Measurements from ENCODE around the gene SMYD5. TPM values are rescaled to one million over a fixed set of nuclear protein-coding genes. Genes with fewer than 3 reads are reported as not detected.
"Not testable (repeated sequence)": the region's sequence is repeated elsewhere in the genome, so short reads cannot be mapped to it uniquely, and the experiment has no call there.

The SMYD5 gene
- total RNA-seq, 2 donors from 2014 or later: 12.6 to 16.2 TPM

- no peak for DNase-seq (ENCODE audit: low spot score)
- no peak for ATAC-seq (ENCODE audit: insufficient number of reproducible peaks, low FRiP score, low read depth)
- Histone ChIP-seq H3K36me3 (no peaks in the 10 kb centered on the region), H3K27ac (no peak overlapping the region), H3K9me3 (no peaks in the 10 kb centered on the region), H3K4me3 (no peak overlapping the region), H3K27me3 (replicated peaks; ENCODE audit: insufficient read depth) (no peaks in the 10 kb centered on the region), H3K4me1 (ENCODE audit: control insufficient read depth in 1 of 2, low read depth in 2 of 2) (no peaks in the 10 kb centered on the region)
- TF ChIP-seq CTCF (IDR thresholded peaks at IDR 0.05): no peak
Observed at GRCh38 chr2:73262108-73262651, 48.1 kb downstream of the SMYD5 start.

DNA sequence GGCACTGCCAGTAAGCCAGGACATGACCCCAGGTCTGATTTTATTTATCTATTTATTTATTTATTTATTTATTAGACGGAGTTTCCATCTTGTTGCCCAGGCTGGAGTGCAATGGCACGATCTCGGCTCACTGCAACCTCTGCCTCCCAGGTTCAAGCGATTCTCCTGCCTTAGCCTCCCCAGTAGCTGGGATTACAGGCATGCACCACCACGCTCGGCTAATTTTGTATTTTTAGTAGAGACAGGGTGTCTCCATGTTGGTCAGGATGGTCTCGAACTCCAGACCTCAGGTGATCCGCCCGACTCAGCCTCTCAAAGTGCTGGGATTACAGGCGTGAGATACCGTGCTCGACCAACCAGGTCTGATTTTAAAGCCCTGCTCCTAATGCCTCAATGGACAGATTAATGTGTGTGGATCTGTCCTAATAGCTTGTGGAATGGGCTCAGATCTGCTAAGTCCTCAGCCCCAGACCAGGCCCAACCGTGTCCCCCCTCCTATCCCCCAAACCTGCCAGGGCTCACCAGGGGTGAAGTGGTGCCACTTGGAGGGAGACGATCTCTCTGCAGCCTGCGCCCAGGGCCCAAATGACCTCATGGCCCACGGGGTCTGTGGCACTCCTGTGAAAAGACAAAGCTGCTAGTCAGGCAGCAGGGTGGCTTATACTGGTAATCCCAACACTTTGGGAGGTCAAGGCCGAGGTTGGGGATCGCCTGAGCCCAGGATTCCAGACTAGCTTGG is 48.8 kb downstream of the SMYD5 start:
- not testable (repeated sequence) for ATAC-seq (ENCODE audit: insufficient number of reproducible peaks, low FRiP score, low read depth); H3K27ac ChIP-seq; DNase-seq (ENCODE audit: low spot score); H3K9me3 ChIP-seq; H3K27me3 ChIP-seq (replicated peaks; ENCODE audit: insufficient read depth); H3K4me1 ChIP-seq (ENCODE audit: control insufficient read depth in 1 of 2, low read depth in 2 of 2); H3K4me3 ChIP-seq; H3K36me3 ChIP-seq

DNA sequence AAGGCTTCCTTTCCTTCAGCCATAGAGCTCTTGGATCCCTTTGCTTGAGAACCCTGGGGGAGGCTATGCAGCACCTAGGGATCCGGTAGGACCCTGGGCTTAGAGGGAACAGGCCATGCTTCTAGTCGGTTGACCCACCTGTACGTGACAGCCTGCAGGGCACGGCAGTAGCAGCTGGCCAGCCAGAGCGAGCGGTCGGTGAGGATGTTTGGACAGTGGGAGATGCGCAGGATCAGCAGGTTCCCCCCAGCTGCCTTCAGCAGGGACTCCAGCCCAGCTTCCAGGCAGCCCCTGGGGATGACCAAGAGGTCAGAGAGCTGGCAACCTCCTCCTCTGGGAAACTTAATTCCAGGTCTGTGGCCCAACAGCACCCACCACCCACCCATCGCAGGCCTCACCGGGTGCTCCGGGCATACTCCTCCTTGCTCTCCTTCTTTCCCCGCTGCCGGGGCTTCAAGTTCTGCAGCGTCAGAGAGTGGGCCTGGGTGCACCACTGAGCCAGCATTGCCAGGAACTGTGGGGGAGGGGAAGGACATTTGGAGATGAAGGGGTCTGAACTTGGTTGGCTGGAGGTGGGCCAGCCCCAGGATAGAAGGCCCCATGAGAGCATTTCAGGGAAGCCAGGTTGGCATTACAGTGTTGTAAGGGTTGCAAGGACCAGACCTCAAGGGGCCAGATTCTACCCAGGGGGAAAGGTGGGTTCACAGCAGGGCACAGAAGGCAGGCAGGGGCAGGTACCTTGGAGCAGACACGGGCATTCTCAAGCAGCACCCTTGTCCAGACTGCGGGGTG is 49.7 kb downstream of the SMYD5 start:
- H3K4me1 ChIP-seq (ENCODE audit: control insufficient read depth in 1 of 2, low read depth in 2 of 2): peaks cover 2 to 3% of the 10 kb centered on the region in 2 donors
- H3K27ac ChIP-seq: no peak overlapping the region
- DNase-seq (ENCODE audit: low spot score) (no peak), ATAC-seq (ENCODE audit: insufficient number of reproducible peaks, low FRiP score, low read depth) (no peak)
- no peaks in the 10 kb centered on the region for H3K27me3 ChIP-seq (replicated peaks; ENCODE audit: insufficient read depth)
- no peaks in the 10 kb centered on the region for H3K9me3 ChIP-seq
- TF ChIP-seq CTCF (IDR thresholded peaks at IDR 0.05): no peak
- no peak overlapping the region for H3K4me3 ChIP-seq
- H3K36me3 ChIP-seq: no peaks in the 10 kb centered on the region

- no peak overlapping the region for H3K27ac ChIP-seq
- H3K36me3 ChIP-seq: no peaks in the 10 kb centered on the region
- DNase-seq (ENCODE audit: low spot score) (no peak), ATAC-seq (ENCODE audit: insufficient number of reproducible peaks, low FRiP score, low read depth) (no peak)
- TF ChIP-seq CTCF (IDR thresholded peaks at IDR 0.05): no peak
- H3K4me3 ChIP-seq: no peak overlapping the region
- peaks cover 4 to 6% of the 10 kb centered on the region in 2 donors for H3K4me1 ChIP-seq (ENCODE audit: control insufficient read depth in 1 of 2, low read depth in 2 of 2)
- no peaks in the 10 kb centered on the region for H3K9me3 ChIP-seq
- no peaks in the 10 kb centered on the region for H3K27me3 ChIP-seq (replicated peaks; ENCODE audit: insufficient read depth)
Observed at GRCh38 chr2:73264332-73264606, 50.2 kb downstream of the SMYD5 start.

DNA sequence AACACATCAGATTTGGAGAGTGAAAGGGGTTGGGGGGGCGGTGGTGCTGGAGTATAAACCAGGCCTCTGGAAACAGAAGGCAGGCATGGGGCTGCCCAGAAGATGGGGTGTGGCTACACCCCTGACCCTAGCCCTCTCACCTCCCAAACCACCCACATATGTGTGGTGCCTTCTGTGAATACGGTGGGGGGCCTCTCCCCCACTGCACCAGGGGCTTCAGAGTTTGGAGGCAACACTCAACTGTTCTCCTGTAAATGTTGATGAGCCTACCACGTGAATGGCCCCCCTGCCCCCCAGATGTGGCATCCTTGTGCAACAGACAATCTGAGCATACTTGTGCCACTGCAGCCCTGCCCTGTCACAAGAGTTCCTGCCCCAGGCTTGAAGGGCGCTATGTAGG is 50.7 kb downstream of the SMYD5 start:
- Histone ChIP-seq H3K4me1 (ENCODE audit: control insufficient read depth in 1 of 2, low read depth in 2 of 2) (peaks cover 4 to 6% of the 10 kb centered on the region in 2 donors), H3K9me3 (no peaks in the 10 kb centered on the region), H3K27me3 (replicated peaks; ENCODE audit: insufficient read depth) (no peaks in the 10 kb centered on the region), H3K4me3 (no peak overlapping the region), H3K36me3 (no peaks in the 10 kb centered on the region), H3K27ac (no peak overlapping the region)
- TF ChIP-seq CTCF (IDR thresholded peaks at IDR 0.05): no peak
- no peak for DNase-seq (ENCODE audit: low spot score)
- no peak for ATAC-seq (ENCODE audit: insufficient number of reproducible peaks, low FRiP score, low read depth)

All from thoracic aorta (tissue), 2 donors.